ENCODE measurements around the gene NIPAL4. TPM values are rescaled to one million over a fixed set of nuclear protein-coding genes. Genes with fewer than 3 reads are reported as not detected.

Gene NIPAL4
- total RNA-seq, 1 experiment from 2014 or later: not detected

DNA sequence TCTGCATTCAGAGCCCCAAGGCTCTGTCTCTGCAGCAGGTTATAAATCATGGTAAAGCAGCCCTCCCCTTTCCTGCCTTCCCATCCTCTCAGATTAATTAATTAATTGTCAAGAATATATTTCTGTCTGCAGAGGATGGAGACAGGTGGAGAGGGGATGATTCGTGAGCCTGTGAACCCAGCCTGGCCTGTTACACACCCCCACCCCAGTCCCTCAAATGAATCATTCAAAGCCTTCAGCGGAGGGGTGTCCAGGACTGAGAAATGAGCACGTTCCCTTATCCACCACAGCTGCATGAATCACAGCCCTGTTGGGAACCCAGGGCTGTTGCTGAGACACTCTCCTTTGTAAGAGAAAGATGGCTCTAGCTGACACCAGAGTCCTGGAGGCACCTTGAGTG is 56.0 kb downstream of the NIPAL4 start:
- H3K9ac ChIP-seq (ENCODE audit: extremely low read depth, insufficient read length, low read length): no peak overlapping the region
- no peak overlapping the region for H3K4me3 Mint-ChIP-seq
- H2BK120ac ChIP-seq (ENCODE audit: low read depth, low read length, poor library complexity, severe bottlenecking): no peak overlapping the region
- no peak overlapping the region for H4K5ac ChIP-seq (ENCODE audit: insufficient read length, low read depth, low read length)
- no peak overlapping the region for H3K4me2 ChIP-seq (ENCODE audit: insufficient read depth, insufficient read length, low read length)
- H2BK5ac ChIP-seq (ENCODE audit: insufficient read length, low read length): no peak overlapping the region
- H3K79me2 ChIP-seq (ENCODE audit: insufficient read depth, low read length): no peaks in the 10 kb centered on the region
- H3K27ac ChIP-seq (ENCODE audit: insufficient read length, low read depth, low read length): no peak overlapping the region
- no peaks in the 10 kb centered on the region for H3K4me1 Mint-ChIP-seq
- H3K4me1 ChIP-seq (ENCODE audit: insufficient read depth, low read length): no peaks in the 10 kb centered on the region
- no peak overlapping the region for H2BK20ac ChIP-seq (ENCODE audit: low read depth, low read length, poor library complexity, severe bottlenecking)
- H3K14ac ChIP-seq (ENCODE audit: insufficient read depth, low read length): no peak overlapping the region
- no peak overlapping the region for H2AK5ac ChIP-seq (ENCODE audit: insufficient read length, low read length)
- no peak overlapping the region for H4K8ac ChIP-seq (replicated peaks; ENCODE audit: insufficient read length, low read depth, low read length)
- no peak overlapping the region for H4K91ac ChIP-seq (ENCODE audit: insufficient read length, low read depth, low read length)
- no peak overlapping the region for H3K27ac Mint-ChIP-seq
- no CpG with 5 or more reads among the region's 3 CpGs for WGBS (ENCODE audit: extremely low coverage, insufficient read length, low lambda C conversion rate)
- no peak overlapping the region for H2AFZ ChIP-seq (ENCODE audit: low read length)
- no peaks in the 10 kb centered on the region for H4K20me1 ChIP-seq (ENCODE audit: control insufficient read depth, insufficient read depth, insufficient read length)
- H3K23me2 ChIP-seq (ENCODE audit: insufficient read length, low read depth, low read length, poor library complexity, severe bottlenecking): no peaks in the 10 kb centered on the region
- H3K23ac ChIP-seq (ENCODE audit: insufficient read length, low read depth, low read length): no peak overlapping the region
- TF ChIP-seq, protein P1, sequence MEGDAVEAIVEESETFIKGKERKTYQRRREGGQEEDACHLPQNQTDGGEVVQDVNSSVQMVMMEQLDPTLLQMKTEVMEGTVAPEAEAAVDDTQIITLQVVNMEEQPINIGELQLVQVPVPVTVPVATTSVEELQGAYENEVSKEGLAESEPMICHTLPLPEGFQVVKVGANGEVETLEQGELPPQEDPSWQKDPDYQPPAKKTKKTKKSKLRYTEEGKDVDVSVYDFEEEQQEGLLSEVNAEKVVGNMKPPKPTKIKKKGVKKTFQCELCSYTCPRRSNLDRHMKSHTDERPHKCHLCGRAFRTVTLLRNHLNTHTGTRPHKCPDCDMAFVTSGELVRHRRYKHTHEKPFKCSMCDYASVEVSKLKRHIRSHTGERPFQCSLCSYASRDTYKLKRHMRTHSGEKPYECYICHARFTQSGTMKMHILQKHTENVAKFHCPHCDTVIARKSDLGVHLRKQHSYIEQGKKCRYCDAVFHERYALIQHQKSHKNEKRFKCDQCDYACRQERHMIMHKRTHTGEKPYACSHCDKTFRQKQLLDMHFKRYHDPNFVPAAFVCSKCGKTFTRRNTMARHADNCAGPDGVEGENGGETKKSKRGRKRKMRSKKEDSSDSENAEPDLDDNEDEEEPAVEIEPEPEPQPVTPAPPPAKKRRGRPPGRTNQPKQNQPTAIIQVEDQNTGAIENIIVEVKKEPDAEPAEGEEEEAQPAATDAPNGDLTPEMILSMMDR (conservative IDR thresholded peaks at IDR 0.05): no peak
- no peak overlapping the region for H2BK12ac ChIP-seq (ENCODE audit: insufficient read length, low read depth, low read length)
- no peaks in the 10 kb centered on the region for H3K27me3 ChIP-seq (ENCODE audit: insufficient read depth, low read length)
- no peak overlapping the region for H3T11ph ChIP-seq (ENCODE audit: low read length)
- no peaks in the 10 kb centered on the region for H3K27me3 Mint-ChIP-seq (ENCODE audit: low read depth)
- no peak overlapping the region for H3K18ac ChIP-seq (ENCODE audit: insufficient read length, low read depth, low read length)
- no peak overlapping the region for H2BK15ac ChIP-seq (ENCODE audit: low read depth, low read length)
- no peaks in the 10 kb centered on the region for H3K9me3 Mint-ChIP-seq
- no peak overlapping the region for H3K56ac ChIP-seq (ENCODE audit: insufficient read length, low read depth, low read length)
- H3K4ac ChIP-seq (ENCODE audit: low read depth, low read length): no peak overlapping the region
- H3K79me1 ChIP-seq (ENCODE audit: insufficient read depth, low read depth, low read length, poor library complexity, severe bottlenecking): no peaks in the 10 kb centered on the region
- H3K36me3 Mint-ChIP-seq (ENCODE audit: insufficient read depth in 1 of 3, low read depth in 3 of 3): peaks cover 0 to 6% (median 2%) of the 10 kb centered on the region in 3 experiments; a peak in 5 of 7 replicates
- no peak for DNase-seq
- no peaks in the 10 kb centered on the region for H3K9me3 ChIP-seq (ENCODE audit: control insufficient read depth, low read depth, low read length)
